HG03558 (cell line): ENCODE measurements around the gene FOXL1.

Experiments used
- ATAC-seq: cut with Tn5 transposase; IDR thresholded peaks from one replicate; pipeline ENCODE4 v1.9.1; 2021; ENCODE audit warnings: moderate number of reproducible peaks; ENCODE audit not compliant: unreplicated experiment; ENCODE audit errors: extremely low read depth

The FOXL1 gene

GRCh38 chr16:86598607-86599565, 20.5 kb downstream of the FOXL1 start:
- no peak for ATAC-seq

DNA sequence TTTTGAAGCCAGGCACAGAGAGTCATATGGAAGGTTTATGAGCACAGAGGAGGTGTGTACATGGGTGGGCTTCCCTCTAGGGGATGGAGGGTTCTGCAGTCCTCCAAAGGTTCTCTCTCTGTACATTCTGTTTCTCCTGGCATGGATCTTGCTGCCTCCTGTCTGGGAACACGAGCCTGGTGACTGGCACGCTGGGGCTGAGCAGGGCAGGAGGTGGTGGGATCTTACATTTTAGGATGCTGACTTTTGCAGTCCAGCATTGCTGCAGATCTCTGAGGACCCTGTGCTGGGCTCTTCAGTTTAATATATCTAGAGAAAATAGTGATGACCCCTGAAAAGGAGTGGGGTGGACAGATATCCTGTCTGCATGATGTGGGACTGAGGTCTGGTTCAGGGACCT, 23.0 kb downstream of the FOXL1 start:
- ATAC-seq, result no peak

GRCh38 chr16:86602521-86602920, 24.2 kb downstream of the FOXL1 start:
- ATAC-seq, result no peak

GRCh38 chr16:86604436-86605193, 26.3 kb downstream of the FOXL1 start:
- no peak for ATAC-seq

GRCh38 chr16:86605950-86606349, 27.6 kb downstream of the FOXL1 start:
- no peak for ATAC-seq

DNA sequence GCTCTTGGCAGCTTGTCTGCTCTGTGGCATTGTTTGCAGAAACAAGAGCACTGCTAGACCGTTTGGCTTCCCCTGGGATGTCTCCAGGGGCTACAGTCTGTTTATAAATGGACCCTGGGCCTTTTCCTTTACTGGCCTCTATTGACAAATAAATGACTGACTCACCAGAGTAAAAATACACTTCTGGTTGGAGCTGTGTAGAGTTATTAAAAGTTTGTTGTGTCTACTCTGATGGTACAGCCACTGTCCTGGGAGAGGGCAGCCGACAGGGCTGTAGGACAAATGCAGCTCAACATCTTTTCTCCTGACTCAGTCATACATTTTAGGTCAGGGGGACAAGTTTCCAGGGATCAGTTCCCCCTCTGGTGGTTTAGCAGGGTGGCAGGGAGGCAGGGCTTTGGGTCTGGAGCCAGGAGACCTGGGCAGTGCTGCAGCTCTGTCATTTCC, 30.0 kb downstream of the FOXL1 start:
- ATAC-seq, result no peak

DNA sequence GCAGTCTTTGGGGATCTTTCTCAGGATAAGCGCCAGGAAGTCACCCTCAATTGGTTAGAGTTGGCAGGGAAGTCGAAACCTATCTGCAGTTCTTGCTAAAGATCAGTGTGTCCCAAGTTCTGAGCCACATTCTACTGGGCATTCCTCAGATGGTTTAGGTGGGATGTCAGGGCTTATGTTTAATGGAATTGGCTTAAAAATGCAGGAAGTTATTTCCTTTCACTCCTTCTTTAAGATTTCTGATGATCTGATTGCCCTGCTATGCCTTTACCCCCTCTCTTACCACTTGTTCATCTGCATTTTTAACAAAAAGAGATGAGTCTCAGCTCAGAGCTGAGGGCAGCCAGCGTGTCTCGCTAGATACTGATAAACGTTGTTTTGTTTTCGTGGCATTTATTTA, 30.8 kb downstream of the FOXL1 start:
- ATAC-seq, result no peak

DNA sequence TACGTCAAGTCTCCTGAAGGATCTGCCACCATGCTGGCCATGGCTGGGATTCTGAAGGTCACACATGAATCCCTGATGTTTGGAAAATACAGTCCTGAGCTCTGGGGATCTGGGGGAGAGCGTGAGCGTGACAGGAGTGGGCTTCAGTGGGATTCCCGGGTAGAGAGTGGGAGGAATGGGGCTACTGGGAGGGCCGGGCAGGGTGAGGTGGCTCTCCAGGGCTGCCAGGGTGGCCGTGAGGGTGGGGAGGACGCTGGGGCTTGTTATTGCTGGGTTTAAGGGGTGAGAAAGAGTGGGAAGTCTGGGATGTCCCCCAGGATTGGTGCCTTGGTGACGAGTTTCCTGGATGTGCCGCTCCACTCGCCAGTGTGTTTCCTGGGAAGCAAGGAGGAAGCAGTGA, 31.3 kb downstream of the FOXL1 start:
- ATAC-seq, result no peak

DNA sequence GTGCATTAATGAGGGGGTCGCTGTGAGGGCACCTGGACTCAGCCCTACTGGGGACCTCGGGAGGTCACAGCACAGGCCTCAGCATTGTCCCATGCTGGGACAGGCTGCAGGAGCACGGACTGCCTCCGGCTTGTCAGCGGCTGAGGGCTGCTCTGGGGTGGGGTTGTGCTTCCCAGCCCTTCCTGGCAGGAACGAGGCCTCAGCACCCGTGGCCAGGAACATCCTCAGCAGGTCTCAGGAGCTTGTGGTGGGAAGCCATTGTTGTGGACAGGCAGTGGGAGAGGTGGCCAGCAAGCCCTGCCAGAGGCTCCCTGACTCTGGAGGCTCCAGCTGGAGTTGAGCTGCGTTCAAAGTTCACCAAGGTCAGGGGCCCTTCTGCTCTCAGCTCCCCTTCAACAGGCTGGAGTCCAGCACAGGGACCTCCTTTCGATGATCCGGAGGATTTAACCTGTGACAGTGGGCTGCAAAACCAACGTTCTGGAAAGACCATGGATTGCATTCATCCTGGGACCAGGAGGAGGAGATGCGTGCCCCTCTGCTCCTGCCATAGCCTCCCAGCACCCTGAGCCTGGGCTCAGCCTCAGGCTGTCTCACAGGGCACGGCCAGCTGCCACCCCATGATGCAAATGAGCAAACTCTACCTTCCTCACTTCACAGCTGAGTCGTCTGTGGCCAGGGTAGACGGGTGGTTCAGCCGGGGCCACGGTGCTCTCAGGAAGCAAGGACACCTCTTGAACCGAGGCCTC, 32.6 kb downstream of the FOXL1 start:
- ATAC-seq, result no peak

DNA sequence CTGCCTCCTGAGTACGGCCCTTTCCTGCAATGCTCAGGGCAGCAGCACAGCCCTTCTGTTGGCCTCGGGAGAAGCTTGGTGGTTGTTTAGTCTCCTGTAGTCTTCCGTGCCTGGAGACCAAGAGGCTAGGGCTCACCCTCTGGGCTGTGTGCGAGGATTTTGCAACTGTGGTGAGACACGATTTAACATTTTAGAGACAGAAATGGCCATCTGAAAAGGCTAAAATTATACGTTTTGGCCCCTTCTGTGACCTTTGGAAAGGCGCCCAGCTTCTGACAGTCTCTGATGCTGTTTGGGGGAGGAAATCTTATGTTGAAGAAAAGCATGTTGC, 33.1 kb downstream of the FOXL1 start:
- ATAC-seq, result no peak

- no peak for ATAC-seq
Observed at GRCh38 chr16:86611941-86612340, 33.6 kb downstream of the FOXL1 start.

DNA sequence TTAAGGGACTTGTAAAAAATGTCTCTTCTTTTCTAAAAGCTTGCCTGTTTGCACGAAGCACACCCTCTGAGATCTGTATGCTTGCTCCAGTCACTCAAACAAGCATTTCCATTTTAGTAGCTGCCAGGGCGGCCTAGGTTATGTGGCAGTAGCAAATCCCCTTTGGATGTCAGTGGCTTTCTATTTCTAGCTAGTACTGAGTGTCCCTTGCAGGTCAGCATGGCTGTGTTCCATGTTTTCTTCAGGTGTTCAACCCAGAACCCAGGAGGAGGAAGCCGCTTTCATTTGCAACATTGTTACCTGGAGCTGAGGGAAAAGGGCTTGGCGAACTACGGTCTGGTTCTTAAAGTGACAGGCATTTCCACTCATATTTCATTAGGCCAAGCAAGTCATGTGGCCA, 36.4 kb downstream of the FOXL1 start:
- ATAC-seq, result no peak

- ATAC-seq, result no peak
Observed at GRCh38 chr16:86616906-86617305, 38.6 kb downstream of the FOXL1 start.

DNA sequence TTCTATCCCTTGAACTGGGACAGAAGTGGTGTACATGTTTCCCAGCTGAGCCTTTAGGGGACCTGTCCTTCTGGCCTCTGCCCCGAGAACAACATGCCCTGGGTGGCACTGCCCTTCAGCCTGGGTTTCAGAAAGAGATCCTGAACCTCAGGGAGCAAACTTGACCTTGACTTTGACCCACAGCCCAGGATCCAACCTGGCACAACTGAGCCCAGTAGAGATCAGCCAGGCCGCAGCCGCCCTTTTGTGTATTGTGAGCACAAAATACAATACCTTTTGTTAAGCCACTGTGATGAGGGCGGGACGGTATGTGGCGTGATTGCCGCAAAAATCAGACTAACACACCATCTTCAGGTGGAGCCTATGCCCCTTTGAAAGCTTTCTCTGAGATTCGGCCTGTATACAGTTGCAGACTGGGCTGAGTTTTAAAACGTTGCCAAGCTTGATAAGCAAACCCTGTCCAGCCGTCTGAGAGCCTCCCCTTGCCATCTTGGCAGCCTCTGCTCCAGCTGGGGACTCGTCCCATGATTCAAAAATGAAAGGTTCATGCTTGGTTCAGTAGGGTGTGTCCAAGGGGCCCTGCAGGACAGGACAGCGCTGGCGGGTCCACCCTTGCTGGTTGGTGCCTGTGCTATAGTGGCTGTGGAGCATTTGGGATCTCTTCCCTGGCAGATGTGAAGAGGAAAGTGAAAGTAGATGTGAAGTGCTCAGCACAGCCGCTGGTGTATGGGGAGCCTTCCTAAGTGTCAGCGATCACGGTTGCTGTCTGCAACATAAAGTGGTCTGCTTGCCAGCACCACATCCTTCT, 40.3 kb downstream of the FOXL1 start:
- ATAC-seq, result no peak

DNA sequence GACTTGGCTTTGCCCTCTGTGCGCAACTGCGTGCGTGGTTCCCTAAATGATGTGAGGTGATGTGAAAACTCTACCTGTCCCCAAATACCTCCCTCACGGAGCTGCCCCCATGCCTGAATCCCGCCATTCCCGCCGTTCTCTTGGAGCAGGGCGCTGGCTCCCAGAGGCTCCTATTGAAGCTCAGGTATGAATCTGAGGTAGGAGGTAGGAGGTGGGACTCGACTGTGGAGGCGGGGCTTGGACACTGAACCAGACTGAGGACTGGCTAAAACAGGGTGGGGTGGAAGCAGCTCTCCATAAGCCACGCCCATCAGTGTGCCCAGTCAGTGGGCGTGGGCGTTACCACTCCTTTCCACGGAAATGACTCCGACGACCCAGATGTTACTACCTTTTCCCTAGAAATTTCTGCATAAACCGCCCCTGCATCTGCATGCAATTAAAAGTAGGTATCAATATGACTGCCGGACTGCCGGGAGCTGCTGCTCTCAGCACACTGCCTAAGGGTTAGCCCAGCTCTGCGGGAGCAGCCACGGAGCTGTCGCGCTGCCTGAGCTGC, 41.0 kb downstream of the FOXL1 start:
- ATAC-seq, result no peak

GRCh38 chr16:86620184-86620583, 41.8 kb downstream of the FOXL1 start:
- ATAC-seq, result no peak

DNA sequence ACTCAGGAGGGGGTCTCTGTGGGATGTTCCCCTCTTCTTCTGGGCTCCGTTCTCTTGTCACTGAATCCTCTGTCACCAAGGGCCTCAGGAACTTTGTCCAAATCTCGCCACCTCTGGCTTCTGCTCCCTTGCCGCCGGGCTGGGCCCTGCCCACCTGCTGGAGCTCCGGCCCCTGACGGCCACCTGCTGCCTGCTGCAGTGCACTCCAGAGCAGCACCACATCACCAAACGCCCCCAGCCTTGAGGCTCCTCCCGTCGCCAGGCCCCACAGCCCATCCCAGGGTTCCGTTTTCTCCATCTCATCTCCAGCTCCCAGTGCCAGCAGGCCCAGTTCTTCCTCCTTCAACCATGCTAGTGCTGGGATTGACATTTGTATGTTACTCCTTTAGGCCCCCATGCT, 43.6 kb downstream of the FOXL1 start:
- no peak for ATAC-seq

GRCh38 chr16:86622700-86623615, 44.6 kb downstream of the FOXL1 start:
- no peak for ATAC-seq

- no peak for ATAC-seq
Observed at GRCh38 chr16:86625029-86625428, 46.7 kb downstream of the FOXL1 start.
